ENCODE measurements around the gene GFY.
A peak's percentile ranks its signal among the peaks of the same experiment; 100 is the strongest.
"Not testable (repeated sequence)": the region's sequence is repeated elsewhere in the genome, so short reads cannot be mapped to it uniquely, and the experiment has no call there.

Gene GFY

GRCh38 chr19:49470615-49470978 is 45.4 kb downstream of the GFY start:
- DNase-seq (ENCODE audit: low spot score), result no peak

- DNase-seq (ENCODE audit: low spot score), result no peak
Observed at GRCh38 chr19:49472936-49473335, 47.7 kb downstream of the GFY start.

- not testable (repeated sequence) for DNase-seq (ENCODE audit: low spot score)
Observed at GRCh38 chr19:49473501-49473867, 48.3 kb downstream of the GFY start.

GRCh38 chr19:49473868-49474541 is 48.8 kb downstream of the GFY start, which contains the start of gene FLT3LG:
FLT3LG (plus strand) TSS chr19:49474215; CDS start chr19:49474640, 425 bp downstream.
- peak; percentile 92 for DNase-seq (ENCODE audit: low spot score)

GRCh38 chr19:49474542-49474924 is 49.3 kb downstream of the GFY start:
- DNase-seq (ENCODE audit: low spot score), result no peak

- DNase-seq (ENCODE audit: low spot score), result no peak
Observed at GRCh38 chr19:49475191-49475917, 50.2 kb downstream of the GFY start.

GRCh38 chr19:49475995-49476880 is 51.0 kb downstream of the GFY start:
- DNase-seq (ENCODE audit: low spot score), result peak; percentile 38
